ENCODE data around the gene SH3TC2. TPM values are rescaled to one million over a fixed set of nuclear protein-coding genes. Genes with fewer than 3 reads are reported as not detected.

SH3TC2 gene
- total RNA-seq, 4 donors from 2014 or later, result 0.10 to 0.41 (median 0.20) TPM; not detected in 1

DNA sequence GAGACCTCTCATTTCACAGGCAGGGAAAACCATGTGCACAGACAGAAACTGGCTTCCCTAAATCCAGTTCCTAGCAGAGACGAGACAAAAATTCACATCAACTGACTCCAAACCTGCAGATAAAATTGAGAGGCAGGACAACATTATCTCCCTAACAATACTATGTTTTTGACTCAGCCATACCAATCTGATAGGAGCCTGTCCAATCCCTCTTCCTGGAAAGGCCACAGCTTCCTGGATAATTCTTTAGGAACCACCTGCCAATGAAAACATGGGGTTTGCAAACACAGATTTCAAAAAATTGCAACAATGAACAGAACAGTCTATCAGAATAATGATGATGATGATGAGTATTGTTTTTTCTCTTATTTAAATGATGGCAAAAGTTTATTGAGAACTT is 22.4 kb downstream of the SH3TC2 start:
- Histone ChIP-seq H3K4me3 (no peak overlapping the region), H3K27ac (peak overlapping the region in 3 of 4 donors; percentile 6 to 44 (median 25)), H3K27me3 (no peaks in the 10 kb centered on the region), H3K4me1 (peaks cover 0 to 12% of the 10 kb centered on the region in 2 donors), H3K36me3 (no peaks in the 10 kb centered on the region), H3K9me3 (no peaks in the 10 kb centered on the region)
- in situ Hi-C loops (cut with MboI; ENCODE audit: low sequenced_read_pairs in 4 of 4), result loop anchor here in 3 of 4 donors (25.0 kb wide), 1 partner anchor 603 kb away; no protein-coding TSS in a partner anchor
- TF ChIP-seq POLR2A (IDR thresholded peaks at IDR 0.05), result no peak
- TF ChIP-seq, protein P1, sequence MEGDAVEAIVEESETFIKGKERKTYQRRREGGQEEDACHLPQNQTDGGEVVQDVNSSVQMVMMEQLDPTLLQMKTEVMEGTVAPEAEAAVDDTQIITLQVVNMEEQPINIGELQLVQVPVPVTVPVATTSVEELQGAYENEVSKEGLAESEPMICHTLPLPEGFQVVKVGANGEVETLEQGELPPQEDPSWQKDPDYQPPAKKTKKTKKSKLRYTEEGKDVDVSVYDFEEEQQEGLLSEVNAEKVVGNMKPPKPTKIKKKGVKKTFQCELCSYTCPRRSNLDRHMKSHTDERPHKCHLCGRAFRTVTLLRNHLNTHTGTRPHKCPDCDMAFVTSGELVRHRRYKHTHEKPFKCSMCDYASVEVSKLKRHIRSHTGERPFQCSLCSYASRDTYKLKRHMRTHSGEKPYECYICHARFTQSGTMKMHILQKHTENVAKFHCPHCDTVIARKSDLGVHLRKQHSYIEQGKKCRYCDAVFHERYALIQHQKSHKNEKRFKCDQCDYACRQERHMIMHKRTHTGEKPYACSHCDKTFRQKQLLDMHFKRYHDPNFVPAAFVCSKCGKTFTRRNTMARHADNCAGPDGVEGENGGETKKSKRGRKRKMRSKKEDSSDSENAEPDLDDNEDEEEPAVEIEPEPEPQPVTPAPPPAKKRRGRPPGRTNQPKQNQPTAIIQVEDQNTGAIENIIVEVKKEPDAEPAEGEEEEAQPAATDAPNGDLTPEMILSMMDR (IDR thresholded peaks at IDR 0.05 in 4 of 5, conservative IDR thresholded peaks at IDR 0.05 in 1 of 5), result no peak
- ATAC-seq (no peak), DNase-seq (no peak)
- intact Hi-C loops (cut with DNase I; ENCODE audit: low total_unique reads), result no loop called here

GRCh38 chr5:149039506-149039905 is 23.4 kb downstream of the SH3TC2 start:
- no peaks in the 10 kb centered on the region for H3K36me3 ChIP-seq
- intact Hi-C loops (cut with DNase I; ENCODE audit: low total_unique reads), result loop anchor here (10.0 kb wide), 3 partner anchors 75 to 595 kb away; no protein-coding TSS in a partner anchor
- ATAC-seq (no peak), DNase-seq (no peak)
- H3K27ac ChIP-seq, result peak overlapping the region in 2 of 4 donors; percentile 24 to 25
- no peaks in the 10 kb centered on the region for H3K27me3 ChIP-seq
- TF ChIP-seq POLR2A (IDR thresholded peaks at IDR 0.05), result no peak
- TF ChIP-seq, protein P1 (IDR thresholded peaks at IDR 0.05 in 4 of 5, conservative IDR thresholded peaks at IDR 0.05 in 1 of 5), result no peak
- no peaks in the 10 kb centered on the region for H3K9me3 ChIP-seq
- in situ Hi-C loops (cut with MboI; ENCODE audit: low sequenced_read_pairs in 4 of 4), result loop anchor here (5.0 to 25.0 kb wide), 3 partner anchors 302 to 602 kb away; no protein-coding TSS in a partner anchor
- no peak overlapping the region for H3K4me3 ChIP-seq
- H3K4me1 ChIP-seq, result peaks cover 0 to 12% of the 10 kb centered on the region in 2 donors

DNA sequence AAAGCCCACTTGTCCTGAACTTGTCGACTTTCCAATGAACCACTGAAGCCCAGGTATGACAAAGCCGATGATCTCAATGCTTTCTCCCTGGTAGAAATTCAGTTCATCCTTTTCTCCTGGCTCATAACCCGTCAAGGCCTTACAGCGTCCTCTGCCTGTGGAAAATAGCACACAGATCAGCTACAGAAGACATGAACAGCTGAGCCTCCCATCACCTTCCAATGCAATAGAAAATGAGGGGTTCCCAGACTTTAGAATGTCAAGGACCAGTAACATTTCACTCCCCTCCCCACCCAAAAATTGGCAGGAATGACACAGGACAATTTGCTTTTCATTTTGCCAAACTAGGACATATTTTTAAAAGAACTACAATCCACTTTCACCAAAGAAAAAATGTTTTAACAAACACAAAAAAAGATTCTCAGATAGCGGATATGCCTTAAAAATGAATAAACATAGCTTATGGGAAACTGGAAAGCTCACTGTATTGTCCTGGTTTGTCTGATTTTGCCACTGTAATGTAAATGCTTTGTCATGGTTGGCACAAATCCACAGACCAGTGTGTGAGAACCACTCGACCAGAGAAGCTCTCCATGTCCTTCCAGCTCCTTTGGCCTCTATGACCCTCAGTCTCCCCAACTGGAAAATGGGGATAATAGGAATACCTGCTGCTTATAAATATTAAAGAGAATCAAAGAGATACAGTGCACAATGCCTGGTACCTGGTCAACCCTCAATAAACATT is 24.4 kb downstream of the SH3TC2 start:
- Histone ChIP-seq H3K4me1 (peaks cover 0 to 12% of the 10 kb centered on the region in 2 donors), H3K27ac (peak overlapping the region in 1 of 4 donors; percentile 24), H3K36me3 (no peaks in the 10 kb centered on the region), H3K9me3 (no peaks in the 10 kb centered on the region), H3K4me3 (no peak overlapping the region), H3K27me3 (no peaks in the 10 kb centered on the region)
- no peak for TF ChIP-seq POLR2A (IDR thresholded peaks at IDR 0.05)
- TF ChIP-seq, protein P1 (IDR thresholded peaks at IDR 0.05 in 4 of 5, conservative IDR thresholded peaks at IDR 0.05 in 1 of 5), result no peak
- intact Hi-C loops (cut with DNase I; ENCODE audit: low total_unique reads) (loop anchor here (10.0 kb wide), 3 partner anchors 76 to 594 kb away; no protein-coding TSS in a partner anchor), in situ Hi-C loops (cut with MboI; ENCODE audit: low sequenced_read_pairs in 4 of 4) (loop anchor here (5.0 to 25.0 kb wide), 3 partner anchors 301 to 601 kb away; no protein-coding TSS in a partner anchor)
- DNase-seq (no peak), ATAC-seq (no peak)

GRCh38 chr5:149037817-149038216 is 25.0 kb downstream of the SH3TC2 start:
- H3K4me3 ChIP-seq, result no peak overlapping the region
- H3K4me1 ChIP-seq, result peaks cover 0 to 12% of the 10 kb centered on the region in 2 donors
- in situ Hi-C loops (cut with MboI; ENCODE audit: low sequenced_read_pairs in 4 of 4), result loop anchor here (5.0 to 25.0 kb wide), 3 partner anchors 301 to 601 kb away; no protein-coding TSS in a partner anchor

More at GRCh38 chr5:149037817-149038216, 25.0 kb downstream of the SH3TC2 start:
- intact Hi-C loops (cut with DNase I; ENCODE audit: low total_unique reads), result loop anchor here (10.0 kb wide), 3 partner anchors 77 to 593 kb away; no protein-coding TSS in a partner anchor
- no peak for DNase-seq
- no peak overlapping the region for H3K27ac ChIP-seq
- no peaks in the 10 kb centered on the region for H3K36me3 ChIP-seq
- H3K9me3 ChIP-seq, result no peaks in the 10 kb centered on the region
- H3K27me3 ChIP-seq, result no peaks in the 10 kb centered on the region
- no peak for ATAC-seq
- no peak for TF ChIP-seq POLR2A (IDR thresholded peaks at IDR 0.05)
- TF ChIP-seq, protein P1 (IDR thresholded peaks at IDR 0.05 in 4 of 5, conservative IDR thresholded peaks at IDR 0.05 in 1 of 5), result no peak
